HFFc6 (cell line): ENCODE results near the gene MB. TPM values are rescaled to one million over a fixed set of nuclear protein-coding genes. Genes with fewer than 3 reads are reported as not detected.

ENCODE experiments used
- DNase-seq: peaks from one replicate; pipeline ENCODE4 v3.0.0-alpha.2; 2018
- H3K27ac Mint-ChIP-seq: 2 replicates; pipeline ENCODE4 v1.8.0; 2020; ENCODE audit warnings: mild to moderate bottlenecking, mixed read lengths
- H3K27me3 Mint-ChIP-seq: 2 replicates; pipeline ENCODE4 v1.8.0; 2021; ENCODE audit warnings: mild to moderate bottlenecking, moderate library complexity, mixed read lengths; ENCODE audit not compliant: insufficient read depth
- H3K36me3 Mint-ChIP-seq: 2 replicates; pipeline ENCODE4 v1.8.0; 2021; ENCODE audit warnings: low read depth, mixed read lengths
- H3K4me1 Mint-ChIP-seq: 2 replicates; pipeline ENCODE4 v1.8.0; 2020; ENCODE audit warnings: low read depth, mixed read lengths
- H3K4me3 Mint-ChIP-seq: 2 replicates; pipeline ENCODE4 v1.8.0; 2020; ENCODE audit warnings: mild to moderate bottlenecking, moderate library complexity, mixed read lengths
- H3K9me3 Mint-ChIP-seq: 2 replicates; pipeline ENCODE4 v1.8.0; 2020; ENCODE audit warnings: mild to moderate bottlenecking, mixed read lengths
- CTCF ChIP-seq: fragments of 200-600 bp; sonication (generic); IDR thresholded peaks from 2 replicates; pipeline ENCODE4 v1.5.0; 2021; ENCODE audit warnings: antibody characterized with exemption, mild to moderate bottlenecking
- total RNA-seq, 6 experiments: library from RNA; stranded (reverse); fragmentation: NEBNext Ultra II Directional; extraction: Animal tissue kit (Norgen Biotek cat#: 25700); gene quantifications; 2 replicates in 1 of 6; 3 replicates in 5 of 6; pipeline ENCODE4 v1.2.3, GENCODE V29; 2021

Gene MB
- total RNA-seq, 6 experiments from 2014 or later: not detected

GRCh38 chr22:35561796-35562526, 55.2 kb downstream of the MB start:
- H3K9me3 Mint-ChIP-seq: no peaks in the 10 kb centered on the region
- H3K4me3 Mint-ChIP-seq: peak overlapping the region; percentile 36
- H3K27ac Mint-ChIP-seq: no peak overlapping the region
- peaks cover 40% of the 10 kb centered on the region for H3K4me1 Mint-ChIP-seq
- TF ChIP-seq CTCF: no peak
- H3K36me3 Mint-ChIP-seq: no peaks in the 10 kb centered on the region
- H3K27me3 Mint-ChIP-seq: peaks cover 16% of the 10 kb centered on the region
- peak; percentile 25 for DNase-seq

GRCh38 chr22:35560824-35561223, 56.3 kb downstream of the MB start:
- peaks cover 48% of the 10 kb centered on the region for H3K4me1 Mint-ChIP-seq
- no peak overlapping the region for H3K27ac Mint-ChIP-seq
- H3K4me3 Mint-ChIP-seq: no peak overlapping the region
- H3K9me3 Mint-ChIP-seq: no peaks in the 10 kb centered on the region
- TF ChIP-seq CTCF: no peak
- H3K27me3 Mint-ChIP-seq: peaks cover 14% of the 10 kb centered on the region
- no peak for DNase-seq
- no peaks in the 10 kb centered on the region for H3K36me3 Mint-ChIP-seq

- no peaks in the 10 kb centered on the region for H3K36me3 Mint-ChIP-seq
- H3K4me1 Mint-ChIP-seq: peaks cover 48% of the 10 kb centered on the region
- no peak overlapping the region for H3K4me3 Mint-ChIP-seq
- H3K9me3 Mint-ChIP-seq: no peaks in the 10 kb centered on the region
- H3K27ac Mint-ChIP-seq: no peak overlapping the region
- DNase-seq: no peak
- peaks cover 15% of the 10 kb centered on the region for H3K27me3 Mint-ChIP-seq
- no peak for TF ChIP-seq CTCF
These were observed 56.8 kb downstream of the MB start for GRCh38 chr22:35560366-35560765.

- Mint-ChIP-seq H3K27me3 (peaks cover 16% of the 10 kb centered on the region), H3K9me3 (no peaks in the 10 kb centered on the region), H3K4me1 (peaks cover 45% of the 10 kb centered on the region), H3K36me3 (no peaks in the 10 kb centered on the region), H3K4me3 (no peak overlapping the region), H3K27ac (no peak overlapping the region)
- no peak for TF ChIP-seq CTCF
- no peak for DNase-seq
These were observed 57.6 kb downstream of the MB start for GRCh38 chr22:35559354-35560005.

GRCh38 chr22:35558719-35559118, 58.4 kb downstream of the MB start:
- Mint-ChIP-seq H3K27me3 (peaks cover 15% of the 10 kb centered on the region), H3K4me1 (peaks cover 45% of the 10 kb centered on the region), H3K36me3 (no peaks in the 10 kb centered on the region), H3K27ac (no peak overlapping the region), H3K9me3 (no peaks in the 10 kb centered on the region), H3K4me3 (no peak overlapping the region)
- TF ChIP-seq CTCF: no peak
- no peak for DNase-seq
